GM12878 (cell line): Measurements from ENCODE around the gene ME1.
A peak's percentile ranks its signal among the peaks of the same experiment; 100 is the strongest.

Experiments used
- BHLHE40 ChIP-seq, 2 experiments: fragments of 450-650 bp in 1 of 2; IDR thresholded peaks; 2 replicates each; pipeline ENCODE4 v1.6.1; 2011 to 2017; ENCODE audit warnings: low read depth in 2 of 2, borderline replicate concordance in 1 of 2, improper control_type of control experiment in 1 of 2, low read length in 1 of 2, mild to moderate bottlenecking in 1 of 2
- CEBPB ChIP-seq, 2 experiments: fragments of 150-350 bp in 1 of 2; IDR thresholded peaks; 2 replicates each; pipeline ENCODE4 v1.6.1; 2012 to 2014; ENCODE audit warnings: low read depth in 2 of 2, low read length in 2 of 2, borderline replicate concordance in 1 of 2, inconsistent platforms in 1 of 2
- CTCF ChIP-seq, 3 experiments: IDR thresholded peaks in 2 of 3; conservative IDR thresholded peaks in 1 of 3; 2 replicates each; pipeline ENCODE4 v1.5.1; 2011; ENCODE audit warnings: low read depth in 3 of 3, low read length in 3 of 3, mild to moderate bottlenecking in 3 of 3, control low read depth in 2 of 3, moderate library complexity in 2 of 3, inconsistent platforms in 1 of 3, mixed read lengths in 1 of 3; ENCODE audit not compliant: control insufficient read depth in 2 of 3, insufficient read depth in 1 of 3; ENCODE audit errors: extremely low read depth in 1 of 3
- EP300 ChIP-seq, 2 experiments: fragments of 150-350 bp in 1 of 2; IDR thresholded peaks; 2 replicates each; pipeline ENCODE4 v1.6.1; 2011 to 2012; ENCODE audit warnings: low read depth in 2 of 2, low read length in 2 of 2, borderline replicate concordance in 1 of 2, improper control_type of control experiment in 1 of 2, inconsistent platforms in 1 of 2; ENCODE audit not compliant: control insufficient read depth in 1 of 2
- NFYA ChIP-seq: IDR thresholded peaks from 2 replicates; pipeline ENCODE4 v1.6.1; 2011; ENCODE audit warnings: low read depth, mild to moderate bottlenecking, low read length, improper control_type of control experiment, borderline replicate concordance
- NFYB ChIP-seq: IDR thresholded peaks from 2 replicates; pipeline ENCODE4 v1.6.1; 2011; ENCODE audit warnings: low read depth, mild to moderate bottlenecking, low read length, improper control_type of control experiment, moderate library complexity; ENCODE audit not compliant: insufficient read depth
- NRF1 ChIP-seq: conservative IDR thresholded peaks from 2 replicates; pipeline ENCODE4 v1.6.1; 2011; ENCODE audit warnings: mild to moderate bottlenecking, low read depth, low read length, improper control_type of control experiment
- POLR2A ChIP-seq: IDR thresholded peaks from 2 replicates; pipeline ENCODE4 v1.6.1; 2011; ENCODE audit warnings: low read depth, mild to moderate bottlenecking, low read length
- RAD21 ChIP-seq: IDR thresholded peaks from 2 replicates; pipeline ENCODE4 v1.6.1; 2011; ENCODE audit warnings: mild to moderate bottlenecking, low read depth, low read length, moderate library complexity; ENCODE audit not compliant: insufficient read depth
- SMAD1 ChIP-seq: fragments of 450-650 bp; IDR thresholded peaks from 2 replicates; pipeline ENCODE4 v1.6.1; 2018; ENCODE audit warnings: mild to moderate bottlenecking, low read depth; ENCODE audit not compliant: partially characterized antibody
- SUZ12 ChIP-seq: fragments of 200-600 bp; sonication (generic); IDR thresholded peaks from one replicate; pipeline ENCODE4 v1.6.1; 2018; ENCODE audit warnings: antibody characterized with exemption, mild to moderate bottlenecking; ENCODE audit not compliant: unreplicated experiment
- TAF1 ChIP-seq: IDR thresholded peaks from 2 replicates; pipeline ENCODE4 v1.6.1; 2011; ENCODE audit warnings: mild to moderate bottlenecking, low read depth, low read length, borderline replicate concordance
- ZNF24 ChIP-seq: fragments of 450-650 bp; IDR thresholded peaks from 2 replicates; pipeline ENCODE4 v1.6.1; 2017; ENCODE audit warnings: antibody characterized with exemption, mild to moderate bottlenecking

GRCh38 chr6:83215131-83216047 is 215.5 kb downstream of the ME1 start:
- TF ChIP-seq CEBPB (IDR thresholded peaks at IDR 0.05; ENCODE audit: borderline replicate concordance in 1 of 2, low read depth in 2 of 2, low read length in 2 of 2) (no peak), NFYA (no peak), SMAD1 (no peak), ZNF24 (no peak), CTCF (IDR thresholded peaks at IDR 0.05 in 2 of 3, conservative IDR thresholded peaks at IDR 0.05 in 1 of 3; ENCODE audit: control insufficient read depth in 2 of 3, extremely low read depth in 1 of 3, insufficient read depth in 1 of 3, low read depth in 3 of 3, low read length in 3 of 3) (peak; percentile 81 to 91 (median 90)), BHLHE40 (IDR thresholded peaks at IDR 0.05; ENCODE audit: borderline replicate concordance in 1 of 2, low read depth in 2 of 2, low read length in 1 of 2) (no peak), POLR2A (no peak), NRF1 (no peak), EP300 (IDR thresholded peaks at IDR 0.05; ENCODE audit: borderline replicate concordance in 1 of 2, control insufficient read depth in 1 of 2, low read depth in 2 of 2, low read length in 2 of 2) (no peak), NFYB (no peak), SUZ12 (no peak), TAF1 (no peak), RAD21 (peak; percentile 91)
